HepG2 (cell line): Measurements from ENCODE around the gene OSBPL2. TPM values are rescaled to one million over a fixed set of nuclear protein-coding genes. Genes with fewer than 3 reads are reported as not detected.

Experiments used
- BCL6 ChIP-seq: IDR thresholded peaks from 2 replicates; pipeline ENCODE4 v1.6.1; 2016; ENCODE audit warnings: missing genetic modification reagents, missing compliant biosample characterization
- NBN ChIP-seq: fragments of 450-650 bp; conservative IDR thresholded peaks from 2 replicates; pipeline ENCODE4 v1.6.1; 2017
- TCF7 ChIP-seq: sonication (generic); IDR thresholded peaks from 2 replicates; pipeline ENCODE4 v1.6.1; 2016; ENCODE audit warnings: antibody characterized with exemption, low read depth
- TOPORS ChIP-seq: sonication (generic); formaldehyde crosslinking; IDR thresholded peaks from 2 replicates; pipeline ENCODE4 v1.8.0; 2023; ENCODE audit warnings: mild to moderate bottlenecking, missing genetic modification reagents
- YY1 ChIP-seq: IDR thresholded peaks from 2 replicates; pipeline ENCODE4 v1.6.1; 2011; ENCODE audit warnings: low read length, low read depth, moderate library complexity, mild to moderate bottlenecking; ENCODE audit not compliant: insufficient read depth, insufficient replicate concordance
- ZC3H4 ChIP-seq: sonication (generic); formaldehyde crosslinking; IDR thresholded peaks from 2 replicates; pipeline ENCODE4 v1.4.0; 2020; ENCODE audit warnings: missing genetic modification reagents, borderline replicate concordance
- ZFP90 ChIP-seq: sonication (generic); formaldehyde crosslinking; IDR thresholded peaks from 2 replicates; pipeline ENCODE4 v1.8.0; 2022; ENCODE audit warnings: missing genetic modification reagents, mild to moderate bottlenecking, inconsistent platforms, borderline replicate concordance
- ZNF20 ChIP-seq: sonication (generic); formaldehyde crosslinking; IDR thresholded peaks from 2 replicates; pipeline ENCODE4 v1.4.0; 2020; ENCODE audit warnings: mild to moderate bottlenecking, moderate library complexity, missing genetic modification reagents
- ZNF598 ChIP-seq: sonication (generic); formaldehyde crosslinking; IDR thresholded peaks from 2 replicates; pipeline ENCODE4 v1.5.1; 2020; ENCODE audit warnings: mild to moderate bottlenecking, missing genetic modification reagents, borderline replicate concordance
- polyA plus RNA-seq, 8 experiments: library from polyadenylated mRNA; depleted of rRNA in 3 of 8; stranded (reverse) in 7 of 8; unstranded in 1 of 8; fragments of >200 nt; fragmentation: Illumina TruSeq in 4 of 8; extraction: Trizol in 4 of 8; gene quantifications; 2 replicates each; pipeline versions ENCODE4 v1.2.1 to v1.2.3, GENCODE V29; 2011 to 2016; ENCODE audit warnings: low read depth in 4 of 8, missing spikeins in 1 of 8, mixed read lengths in 1 of 8; ENCODE audit not compliant: insufficient read depth in 1 of 8
- total RNA-seq, 5 experiments: library from RNA; depleted of rRNA; stranded (reverse); fragments of >200 nt; fragmentation: Illumina TruSeq; extraction: Trizol; gene quantifications; 2 replicates each; pipeline ENCODE4 v1.2.3, GENCODE V29; 2016; ENCODE audit warnings: low read depth in 1 of 5
- TF ChIP-seq, protein P1 (sequence below): sonication (generic); formaldehyde crosslinking; IDR thresholded peaks from 2 replicates; pipeline ENCODE4 v1.9.0; 2021; ENCODE audit warnings: missing genetic modification reagents, borderline replicate concordance
- TF ChIP-seq, protein P2 (sequence below): sonication (generic); formaldehyde crosslinking; IDR thresholded peaks from 2 replicates; pipeline ENCODE4 v1.4.0; 2020; ENCODE audit warnings: missing genetic modification reagents, borderline replicate concordance
- TF ChIP-seq, protein P3 (sequence below): sonication (generic); formaldehyde crosslinking; IDR thresholded peaks from 2 replicates; pipeline ENCODE4 v1.5.0; 2020; ENCODE audit warnings: missing genetic modification reagents, mild to moderate bottlenecking, borderline replicate concordance
- TF ChIP-seq, protein P4 (sequence below): sonication (generic); formaldehyde crosslinking; IDR thresholded peaks from 2 replicates; pipeline ENCODE4 v1.4.0; 2020; ENCODE audit warnings: missing genetic modification reagents
- TF ChIP-seq, protein P5 (sequence below): sonication (generic); formaldehyde crosslinking; IDR thresholded peaks from 2 replicates; pipeline ENCODE4 v1.5.0; 2020; ENCODE audit warnings: mild to moderate bottlenecking, low read depth, missing genetic modification reagents, borderline replicate concordance
- TF ChIP-seq, protein P6 (sequence below): sonication (generic); formaldehyde crosslinking; IDR thresholded peaks from 2 replicates; pipeline ENCODE4 v1.9.0; 2022; ENCODE audit warnings: low read depth, missing genetic modification reagents

The OSBPL2 gene
- total and polyA plus RNA-seq, 2 of the 13 experiments (the other 11 are each of a cell fraction or from before 2014, with no cell fraction given): 18.5 to 37.4 TPM

DNA sequence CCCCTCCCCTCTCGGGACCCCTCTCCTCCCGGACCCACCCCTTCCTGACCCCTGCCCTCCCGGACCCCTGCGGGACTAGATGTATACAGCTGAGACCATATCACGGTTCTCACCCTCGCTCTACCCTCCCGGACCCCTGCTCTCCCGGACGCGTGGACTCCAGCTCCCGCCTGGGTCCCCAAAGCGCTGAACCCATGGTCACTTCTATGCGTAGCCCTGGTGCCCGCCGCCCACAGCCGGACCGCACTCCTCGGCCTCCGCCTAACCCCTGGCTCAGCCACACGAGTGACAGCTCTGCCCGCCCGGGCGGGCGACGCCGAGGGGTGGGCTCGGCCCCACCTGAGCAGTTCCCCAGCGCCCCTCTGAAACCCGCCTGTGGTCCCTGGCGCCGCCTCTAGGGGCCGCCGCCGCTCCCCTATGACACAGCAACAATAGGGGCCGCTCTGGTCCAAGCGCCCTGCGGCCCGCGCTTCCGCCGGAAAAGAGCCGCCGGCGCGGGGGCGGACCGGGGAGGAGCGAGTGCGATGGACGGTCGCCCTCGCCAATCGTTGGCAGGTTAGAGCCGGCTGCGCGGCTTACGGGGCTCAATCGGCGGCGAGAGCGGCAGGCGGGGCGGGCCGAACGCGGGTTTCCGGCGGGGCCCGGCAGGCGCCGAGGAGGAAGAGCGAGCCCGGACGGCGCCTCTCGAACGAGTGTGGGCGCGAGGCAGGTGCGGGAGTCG, 64.2 kb downstream of the OSBPL2 start, which contains the start of gene ADRM1 (continued):
- TF ChIP-seq, protein P1, sequence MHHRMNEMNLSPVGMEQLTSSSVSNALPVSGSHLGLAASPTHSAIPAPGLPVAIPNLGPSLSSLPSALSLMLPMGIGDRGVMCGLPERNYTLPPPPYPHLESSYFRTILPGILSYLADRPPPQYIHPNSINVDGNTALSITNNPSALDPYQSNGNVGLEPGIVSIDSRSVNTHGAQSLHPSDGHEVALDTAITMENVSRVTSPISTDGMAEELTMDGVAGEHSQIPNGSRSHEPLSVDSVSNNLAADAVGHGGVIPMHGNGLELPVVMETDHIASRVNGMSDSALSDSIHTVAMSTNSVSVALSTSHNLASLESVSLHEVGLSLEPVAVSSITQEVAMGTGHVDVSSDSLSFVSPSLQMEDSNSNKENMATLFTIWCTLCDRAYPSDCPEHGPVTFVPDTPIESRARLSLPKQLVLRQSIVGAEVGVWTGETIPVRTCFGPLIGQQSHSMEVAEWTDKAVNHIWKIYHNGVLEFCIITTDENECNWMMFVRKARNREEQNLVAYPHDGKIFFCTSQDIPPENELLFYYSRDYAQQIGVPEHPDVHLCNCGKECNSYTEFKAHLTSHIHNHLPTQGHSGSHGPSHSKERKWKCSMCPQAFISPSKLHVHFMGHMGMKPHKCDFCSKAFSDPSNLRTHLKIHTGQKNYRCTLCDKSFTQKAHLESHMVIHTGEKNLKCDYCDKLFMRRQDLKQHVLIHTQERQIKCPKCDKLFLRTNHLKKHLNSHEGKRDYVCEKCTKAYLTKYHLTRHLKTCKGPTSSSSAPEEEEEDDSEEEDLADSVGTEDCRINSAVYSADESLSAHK (CRISPR knock-in tag): 0 out of 2 replicates have a peak, but pooled peaks have one; percentile 85
- TF ChIP-seq ZC3H4 (CRISPR knock-in tag) (peak; percentile 58; the same call in 1 of the 2 replicates), BCL6 (CRISPR knock-in tag) (0 out of 2 replicates have a peak, but pooled peaks have one; percentile 56), YY1 (peak; percentile 85), ZFP90 (CRISPR knock-in tag) (no peak), TCF7 (no peak), NBN (no peak), ZNF20 (CRISPR knock-in tag) (no peak), TOPORS (CRISPR knock-in tag) (peak; percentile 30; the same call in 1 of the 2 replicates), ZNF598 (peak; percentile 31; the same call in 1 of the 2 replicates)
- TF ChIP-seq, protein P2, sequence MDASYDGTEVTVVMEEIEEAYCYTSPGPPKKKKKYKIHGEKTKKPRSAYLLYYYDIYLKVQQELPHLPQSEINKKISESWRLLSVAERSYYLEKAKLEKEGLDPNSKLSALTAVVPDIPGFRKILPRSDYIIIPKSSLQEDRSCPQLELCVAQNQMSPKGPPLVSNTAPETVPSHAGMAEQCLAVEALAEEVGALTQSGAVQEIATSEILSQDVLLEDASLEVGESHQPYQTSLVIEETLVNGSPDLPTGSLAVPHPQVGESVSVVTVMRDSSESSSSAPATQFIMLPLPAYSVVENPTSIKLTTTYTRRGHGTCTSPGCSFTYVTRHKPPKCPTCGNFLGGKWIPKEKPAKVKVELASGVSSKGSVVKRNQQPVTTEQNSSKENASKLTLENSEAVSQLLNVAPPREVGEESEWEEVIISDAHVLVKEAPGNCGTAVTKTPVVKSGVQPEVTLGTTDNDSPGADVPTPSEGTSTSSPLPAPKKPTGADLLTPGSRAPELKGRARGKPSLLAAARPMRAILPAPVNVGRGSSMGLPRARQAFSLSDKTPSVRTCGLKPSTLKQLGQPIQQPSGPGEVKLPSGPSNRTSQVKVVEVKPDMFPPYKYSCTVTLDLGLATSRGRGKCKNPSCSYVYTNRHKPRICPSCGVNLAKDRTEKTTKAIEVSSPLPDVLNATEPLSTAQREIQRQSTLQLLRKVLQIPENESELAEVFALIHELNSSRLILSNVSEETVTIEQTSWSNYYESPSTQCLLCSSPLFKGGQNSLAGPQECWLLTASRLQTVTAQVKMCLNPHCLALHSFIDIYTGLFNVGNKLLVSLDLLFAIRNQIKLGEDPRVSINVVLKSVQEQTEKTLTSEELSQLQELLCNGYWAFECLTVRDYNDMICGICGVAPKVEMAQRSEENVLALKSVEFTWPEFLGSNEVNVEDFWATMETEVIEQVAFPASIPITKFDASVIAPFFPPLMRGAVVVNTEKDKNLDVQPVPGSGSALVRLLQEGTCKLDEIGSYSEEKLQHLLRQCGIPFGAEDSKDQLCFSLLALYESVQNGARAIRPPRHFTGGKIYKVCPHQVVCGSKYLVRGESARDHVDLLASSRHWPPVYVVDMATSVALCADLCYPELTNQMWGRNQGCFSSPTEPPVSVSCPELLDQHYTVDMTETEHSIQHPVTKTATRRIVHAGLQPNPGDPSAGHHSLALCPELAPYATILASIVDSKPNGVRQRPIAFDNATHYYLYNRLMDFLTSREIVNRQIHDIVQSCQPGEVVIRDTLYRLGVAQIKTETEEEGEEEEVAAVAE (CRISPR knock-in tag): peak; percentile 89
- TF ChIP-seq, protein P3, sequence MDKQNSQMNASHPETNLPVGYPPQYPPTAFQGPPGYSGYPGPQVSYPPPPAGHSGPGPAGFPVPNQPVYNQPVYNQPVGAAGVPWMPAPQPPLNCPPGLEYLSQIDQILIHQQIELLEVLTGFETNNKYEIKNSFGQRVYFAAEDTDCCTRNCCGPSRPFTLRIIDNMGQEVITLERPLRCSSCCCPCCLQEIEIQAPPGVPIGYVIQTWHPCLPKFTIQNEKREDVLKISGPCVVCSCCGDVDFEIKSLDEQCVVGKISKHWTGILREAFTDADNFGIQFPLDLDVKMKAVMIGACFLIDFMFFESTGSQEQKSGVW: no peak
- TF ChIP-seq, protein P4, sequence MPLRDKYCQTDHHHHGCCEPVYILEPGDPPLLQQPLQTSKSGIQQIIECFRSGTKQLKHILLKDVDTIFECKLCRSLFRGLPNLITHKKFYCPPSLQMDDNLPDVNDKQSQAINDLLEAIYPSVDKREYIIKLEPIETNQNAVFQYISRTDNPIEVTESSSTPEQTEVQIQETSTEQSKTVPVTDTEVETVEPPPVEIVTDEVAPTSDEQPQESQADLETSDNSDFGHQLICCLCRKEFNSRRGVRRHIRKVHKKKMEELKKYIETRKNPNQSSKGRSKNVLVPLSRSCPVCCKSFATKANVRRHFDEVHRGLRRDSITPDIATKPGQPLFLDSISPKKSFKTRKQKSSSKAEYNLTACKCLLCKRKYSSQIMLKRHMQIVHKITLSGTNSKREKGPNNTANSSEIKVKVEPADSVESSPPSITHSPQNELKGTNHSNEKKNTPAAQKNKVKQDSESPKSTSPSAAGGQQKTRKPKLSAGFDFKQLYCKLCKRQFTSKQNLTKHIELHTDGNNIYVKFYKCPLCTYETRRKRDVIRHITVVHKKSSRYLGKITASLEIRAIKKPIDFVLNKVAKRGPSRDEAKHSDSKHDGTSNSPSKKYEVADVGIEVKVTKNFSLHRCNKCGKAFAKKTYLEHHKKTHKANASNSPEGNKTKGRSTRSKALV (CRISPR knock-in tag): peak; percentile 42; the same call in 1 of the 2 replicates
- TF ChIP-seq, protein P5, sequence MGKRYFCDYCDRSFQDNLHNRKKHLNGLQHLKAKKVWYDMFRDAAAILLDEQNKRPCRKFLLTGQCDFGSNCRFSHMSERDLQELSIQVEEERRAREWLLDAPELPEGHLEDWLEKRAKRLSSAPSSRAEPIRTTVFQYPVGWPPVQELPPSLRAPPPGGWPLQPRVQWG (CRISPR knock-in tag): no peak
- TF ChIP-seq, protein P6, sequence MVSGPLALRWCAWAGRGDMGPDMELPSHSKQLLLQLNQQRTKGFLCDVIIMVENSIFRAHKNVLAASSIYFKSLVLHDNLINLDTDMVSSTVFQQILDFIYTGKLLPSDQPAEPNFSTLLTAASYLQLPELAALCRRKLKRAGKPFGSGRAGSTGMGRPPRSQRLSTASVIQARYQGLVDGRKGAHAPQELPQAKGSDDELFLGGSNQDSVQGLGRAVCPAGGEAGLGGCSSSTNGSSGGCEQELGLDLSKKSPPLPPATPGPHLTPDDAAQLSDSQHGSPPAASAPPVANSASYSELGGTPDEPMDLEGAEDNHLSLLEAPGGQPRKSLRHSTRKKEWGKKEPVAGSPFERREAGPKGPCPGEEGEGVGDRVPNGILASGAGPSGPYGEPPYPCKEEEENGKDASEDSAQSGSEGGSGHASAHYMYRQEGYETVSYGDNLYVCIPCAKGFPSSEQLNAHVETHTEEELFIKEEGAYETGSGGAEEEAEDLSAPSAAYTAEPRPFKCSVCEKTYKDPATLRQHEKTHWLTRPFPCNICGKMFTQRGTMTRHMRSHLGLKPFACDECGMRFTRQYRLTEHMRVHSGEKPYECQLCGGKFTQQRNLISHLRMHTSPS (CRISPR knock-in tag): peak; percentile 38; the same call in 1 of the 2 replicates
